Measurements from ENCODE around the gene KDM4C.

GRCh38 chr9:7053903-7054302 lies 296.1 kb downstream of the KDM4C start:
- TF ChIP-seq CTCF (IDR thresholded peaks at IDR 0.05), result no peak
- TF ChIP-seq POLR2A (IDR thresholded peaks at IDR 0.05), result no peak

Data from heart left ventricle (tissue), 13 donors.